Amygdala (tissue), 56 donors: ENCODE results near the gene KIRREL3.
A peak's percentile ranks its signal among the peaks of the same experiment; 100 is the strongest.
"Not testable (repeated sequence)": the region's sequence is repeated elsewhere in the genome, so short reads cannot be mapped to it uniquely, and the experiment has no call there.

Experiments used
- DNase-seq, 56 donors: peaks; one replicate each; lab custom pipeline; 2025; lab: John Stamatoyannopoulos, UW

Gene KIRREL3

DNA sequence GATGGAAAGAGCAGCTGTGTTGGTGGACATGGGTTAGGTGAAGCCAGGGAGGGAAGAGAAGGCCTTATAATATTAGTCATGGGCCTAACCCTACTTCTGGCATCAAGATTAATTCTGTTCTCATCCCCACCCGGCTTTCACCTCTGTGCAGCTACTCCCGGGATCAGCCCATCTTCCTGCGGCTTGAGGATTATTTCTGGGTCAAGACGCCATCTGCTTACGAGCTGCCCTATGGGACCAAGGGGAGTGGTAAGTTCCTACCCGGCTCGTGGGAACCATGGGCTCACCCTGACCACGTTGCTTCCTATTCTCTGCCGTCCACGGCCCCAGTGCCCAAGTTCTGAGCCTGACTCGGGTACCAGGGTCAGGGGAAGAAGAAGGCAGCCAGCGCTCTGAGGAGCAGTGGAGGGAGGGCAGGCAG lies 593.5 kb downstream of the KIRREL3 start:
- DNase-seq: no peak

DNA sequence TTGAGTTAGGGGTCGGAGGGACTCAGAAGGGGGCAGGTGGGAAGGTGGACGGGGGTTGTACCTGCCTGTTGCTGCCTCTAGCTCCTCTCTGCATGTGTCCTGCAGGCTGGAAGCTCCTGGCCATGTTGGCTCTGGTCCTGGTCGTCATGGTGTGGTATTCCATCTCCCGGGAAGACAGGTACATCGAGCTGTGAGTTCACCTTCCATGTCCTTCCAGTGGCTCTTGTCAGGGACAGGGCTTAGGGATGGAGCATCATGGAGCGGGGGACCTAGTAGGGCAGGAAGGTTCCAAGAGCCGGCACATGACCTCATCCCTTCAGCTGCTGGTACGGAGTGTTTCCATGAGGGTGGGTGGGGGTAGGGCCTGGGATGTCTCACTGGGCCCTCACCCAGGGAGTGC lies 594.2 kb downstream of the KIRREL3 start:
- peak in 2 of 56 donors; percentile 12 to 18 for DNase-seq

DNA sequence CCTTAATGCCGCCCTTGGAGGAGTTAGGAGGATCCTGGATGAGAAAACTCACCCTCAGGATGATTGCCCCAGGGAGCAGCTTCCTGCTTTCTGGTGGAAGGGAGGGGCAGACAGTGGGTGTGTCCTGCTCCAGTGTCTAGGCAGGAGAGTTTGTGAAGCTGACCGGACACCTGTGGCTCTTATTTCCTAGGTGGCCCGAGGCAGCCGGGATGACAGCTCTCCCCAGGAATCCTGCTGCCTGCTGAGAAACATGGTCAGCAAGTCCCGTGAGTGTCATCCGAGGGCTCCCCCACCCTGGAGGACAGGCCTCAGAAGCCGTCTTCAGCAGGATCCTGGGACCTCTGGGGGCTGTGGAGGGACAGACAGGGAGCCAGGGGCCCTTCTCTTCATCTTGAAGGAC lies 594.7 kb downstream of the KIRREL3 start:
- no peak for DNase-seq

DNA sequence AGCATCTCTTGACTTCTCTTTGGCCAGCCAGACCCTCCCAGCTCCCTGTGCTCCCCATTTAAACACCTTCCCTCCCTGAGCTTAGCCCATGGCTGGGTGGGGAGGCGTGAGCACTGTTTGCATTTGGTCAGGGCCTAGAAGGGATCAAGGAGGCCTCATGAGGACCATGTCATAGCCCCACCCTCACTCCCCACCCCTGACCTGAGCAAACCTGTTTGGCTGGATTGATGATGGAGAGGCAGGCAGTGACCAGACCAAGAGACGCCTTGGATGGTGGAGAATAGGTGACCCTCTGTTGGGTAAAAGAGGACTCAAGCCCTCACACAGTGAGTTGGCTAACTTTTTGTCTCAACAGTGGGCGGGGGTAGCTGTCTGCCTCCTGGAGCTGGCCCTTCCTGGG lies 595.2 kb downstream of the KIRREL3 start:
- no peak for DNase-seq

DNA sequence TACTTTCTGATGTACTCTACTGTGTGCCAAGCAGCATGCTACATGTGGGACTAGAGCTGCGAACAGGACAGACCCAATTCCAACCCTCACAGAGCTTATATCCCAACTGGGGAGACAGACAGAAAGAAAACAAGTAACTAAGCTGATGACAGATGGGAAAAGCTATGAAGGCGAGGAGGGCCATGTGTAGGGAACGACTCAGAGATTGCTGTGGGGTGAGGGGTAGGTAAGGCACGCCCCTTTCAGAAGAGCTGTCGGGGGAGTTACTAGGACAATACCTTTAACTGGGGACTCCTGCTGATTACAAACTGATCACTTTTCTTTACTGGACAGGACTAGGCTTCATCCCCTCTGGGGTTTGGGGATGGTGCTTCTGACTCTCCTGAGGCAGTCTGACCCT lies 596.2 kb downstream of the KIRREL3 start:
- no peak for DNase-seq

DNA sequence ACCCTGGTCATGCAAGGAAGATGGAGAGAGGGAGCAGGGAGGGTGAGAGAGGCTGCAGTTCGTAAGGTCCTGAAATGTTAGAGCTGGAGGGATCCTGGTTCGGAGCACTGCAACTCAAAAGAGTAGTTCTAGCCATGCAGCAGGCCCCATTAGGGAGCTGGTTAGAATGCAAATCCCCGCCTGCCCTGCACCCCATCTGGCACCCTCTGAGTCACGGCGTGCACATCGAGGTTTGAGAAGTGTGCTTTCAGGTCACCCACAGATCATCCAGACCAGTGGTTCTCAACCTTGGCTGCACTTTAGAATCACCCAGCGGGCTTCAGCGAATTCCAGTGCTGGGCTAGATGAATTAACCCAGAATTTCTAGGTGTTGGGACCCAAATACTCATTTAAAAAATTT lies 596.9 kb downstream of the KIRREL3 start:
- DNase-seq: no peak

DNA sequence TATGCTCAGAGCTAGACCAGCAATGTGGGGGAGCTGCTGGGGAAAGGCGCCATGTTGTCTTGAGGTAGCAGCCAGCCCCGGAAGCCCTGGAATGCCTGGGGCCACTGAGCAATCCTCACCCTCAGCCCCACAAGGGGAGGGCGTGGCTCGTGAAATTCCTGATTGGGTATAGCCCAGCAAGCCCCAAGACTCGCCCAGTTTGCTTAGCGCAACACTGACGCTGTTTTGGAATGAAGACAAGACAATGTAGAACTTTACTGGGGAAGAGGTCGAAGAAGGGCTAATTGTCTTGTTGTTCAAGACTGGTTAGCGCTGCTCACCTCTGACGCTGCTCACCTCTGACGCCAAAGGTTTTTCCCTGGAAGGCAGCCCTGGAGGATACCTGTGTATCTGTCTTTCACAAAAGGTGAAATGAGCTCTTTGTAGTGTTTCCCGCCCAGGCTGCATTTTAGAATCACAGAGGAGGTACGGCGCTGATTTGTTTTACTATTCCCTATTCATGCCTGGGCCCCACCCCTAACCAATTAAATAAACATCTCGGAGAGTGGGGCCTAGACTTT lies 597.5 kb downstream of the KIRREL3 start:
- DNase-seq: no peak

DNA sequence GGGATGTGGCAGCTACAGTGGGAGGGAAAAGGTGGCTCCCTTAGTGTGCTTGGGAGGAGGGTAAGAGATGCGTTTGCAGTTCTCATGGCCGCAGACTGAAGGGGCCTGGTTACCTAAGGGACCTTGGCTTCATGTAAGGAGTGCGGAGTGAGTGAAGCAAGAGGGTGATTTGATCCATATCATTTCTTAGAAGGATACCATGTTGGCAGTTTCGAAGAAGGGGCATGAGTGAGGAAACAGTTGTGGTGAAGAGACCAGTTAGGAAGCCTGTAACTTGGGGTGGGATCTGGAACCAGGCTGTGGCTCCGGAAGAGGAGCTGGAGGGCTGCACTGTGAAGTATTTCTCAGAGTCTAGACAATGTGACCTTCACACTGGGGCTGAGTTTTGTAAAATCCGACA lies 600.1 kb downstream of the KIRREL3 start:
- no peak for DNase-seq

DNA sequence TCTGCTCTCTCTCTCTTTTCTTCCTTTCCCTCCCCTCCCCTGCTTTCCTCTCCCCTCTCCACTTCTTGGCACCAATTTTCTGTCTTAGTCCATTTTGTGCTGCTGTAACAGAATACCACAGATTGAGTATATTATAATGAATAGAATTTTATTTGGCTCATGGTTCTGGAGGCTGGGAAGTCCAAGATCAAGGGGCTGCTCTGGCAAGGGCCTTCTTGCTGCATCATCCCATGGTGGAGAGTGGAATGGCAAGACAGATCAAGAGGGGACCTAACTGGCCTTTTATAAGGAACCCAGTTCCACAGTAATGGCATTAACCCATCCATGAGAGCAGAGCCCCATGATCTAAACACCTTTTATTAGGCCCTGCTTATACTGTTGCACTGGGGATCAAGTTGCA lies 600.6 kb downstream of the KIRREL3 start:
- DNase-seq: no peak

DNA sequence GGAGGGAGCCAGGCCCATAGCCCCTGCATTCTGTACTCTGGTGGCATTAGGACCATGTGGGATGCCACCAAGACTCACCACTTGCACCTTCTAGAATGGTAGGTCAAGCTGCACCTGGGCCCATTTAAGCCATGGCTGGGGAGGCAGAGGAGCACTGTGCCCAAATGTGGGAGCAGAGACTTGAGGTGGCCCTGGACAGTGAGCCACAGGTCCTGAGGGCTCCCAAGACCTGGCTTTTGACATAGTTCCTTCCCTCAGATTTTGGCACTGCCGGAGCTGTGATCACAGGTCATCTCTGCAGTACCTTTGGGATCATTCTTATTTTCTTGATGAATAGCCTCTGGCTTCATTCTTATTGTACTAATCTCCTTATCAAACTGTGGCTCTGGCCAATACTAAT lies 601.8 kb downstream of the KIRREL3 start:
- no peak for DNase-seq

DNA sequence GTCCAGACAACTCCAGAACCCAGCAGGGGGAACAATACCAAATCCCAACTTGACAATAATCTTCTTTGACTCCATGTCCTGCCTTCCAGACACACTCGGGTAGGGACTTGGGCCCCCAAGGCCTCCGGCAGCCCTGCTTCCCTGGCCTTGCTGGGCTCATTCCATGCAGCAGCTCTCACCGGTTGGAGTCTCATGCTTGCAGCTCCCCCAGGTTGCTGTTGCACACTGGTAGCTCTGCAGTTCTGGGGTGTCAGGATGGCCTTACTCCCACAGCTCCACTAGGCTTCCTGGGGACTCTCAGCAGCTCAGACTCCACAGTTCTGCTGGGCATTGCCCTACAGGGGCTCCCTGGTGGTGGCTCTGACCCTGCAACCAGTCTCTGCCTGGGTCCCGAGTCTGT lies 602.3 kb downstream of the KIRREL3 start:
- no peak for DNase-seq

DNA sequence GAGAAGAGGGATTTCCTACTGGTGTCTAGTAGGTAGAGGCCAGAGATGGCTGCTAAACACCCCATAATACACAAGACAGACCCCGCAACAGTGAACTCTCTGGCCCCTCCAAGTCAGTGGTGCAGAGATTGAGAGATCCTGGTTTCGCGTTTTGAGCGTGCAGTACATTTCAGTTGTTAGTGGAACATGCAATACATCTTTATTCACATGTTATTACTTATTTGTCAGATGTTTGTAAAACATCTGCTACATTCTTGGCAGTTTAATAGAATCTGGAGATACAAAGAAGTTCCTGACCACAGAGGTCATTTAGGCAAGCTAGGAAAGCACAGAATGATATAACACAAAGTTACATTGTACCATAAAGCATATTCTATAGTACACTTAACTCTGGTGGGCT lies 603.6 kb downstream of the KIRREL3 start:
- no peak for DNase-seq

DNA sequence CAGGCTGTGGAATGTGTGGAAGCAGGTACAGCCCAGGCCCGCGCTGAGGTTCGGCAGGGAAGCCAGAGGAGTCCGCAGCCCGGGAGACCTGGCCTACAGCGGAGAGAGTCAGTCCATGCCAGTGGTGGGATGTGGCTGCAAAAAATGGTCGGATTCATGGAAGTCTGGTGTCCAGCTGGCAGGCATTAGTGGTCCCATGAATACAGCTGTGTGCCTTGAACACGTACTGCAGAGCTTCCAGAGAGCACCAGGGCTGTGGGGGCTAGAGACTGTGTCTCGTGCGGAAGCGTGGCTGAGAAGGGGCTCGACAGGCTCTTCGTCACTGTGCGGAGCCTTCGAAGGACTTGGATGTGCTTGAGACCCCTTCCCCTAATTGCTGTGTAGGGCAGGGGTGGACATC lies 604.3 kb downstream of the KIRREL3 start:
- DNase-seq: not testable (repeated sequence)

DNA sequence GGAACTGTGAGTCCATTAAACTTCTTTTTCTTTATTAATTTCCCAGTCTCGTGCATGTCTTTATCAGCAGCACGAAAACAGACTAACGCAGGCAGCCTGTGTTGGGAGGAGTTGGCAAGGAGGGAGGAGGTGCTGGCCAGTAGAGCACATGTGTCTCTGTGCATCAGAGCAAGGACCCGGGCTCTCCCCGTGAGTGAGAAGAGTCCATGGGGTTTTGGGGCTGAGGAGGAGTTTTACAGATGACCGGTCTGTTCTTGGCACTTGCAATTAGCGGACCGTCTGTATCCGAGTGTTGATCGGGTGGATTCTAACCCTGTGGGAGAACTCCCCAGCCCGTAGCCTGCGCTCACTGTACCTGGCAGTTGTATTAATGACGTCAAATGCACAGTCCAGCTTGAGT lies 604.8 kb downstream of the KIRREL3 start:
- not testable (repeated sequence) for DNase-seq

DNA sequence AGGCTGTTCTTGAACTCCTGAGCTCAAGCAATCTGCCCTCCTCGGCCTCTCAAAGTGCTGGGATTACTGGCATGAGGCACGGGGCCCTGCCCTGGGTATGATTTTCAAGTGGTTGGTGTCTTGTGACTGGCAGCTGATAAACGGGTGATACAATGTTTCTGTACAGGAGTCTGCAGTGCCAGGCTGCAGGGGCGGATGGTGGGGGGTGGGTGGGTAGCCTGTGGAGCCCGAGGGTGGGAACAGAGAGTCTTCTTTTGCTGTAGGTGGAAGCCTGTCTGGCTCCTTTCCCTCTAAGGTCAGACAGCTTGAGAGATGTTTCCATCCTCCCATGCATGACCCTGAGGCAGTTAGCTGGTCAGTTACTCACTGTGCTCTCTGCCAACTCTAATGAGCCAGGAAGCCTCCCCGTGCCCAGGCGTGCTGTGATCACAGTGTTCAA lies 605.9 kb downstream of the KIRREL3 start:
- DNase-seq: peak in 19 of 56 donors; percentile 8 to 62 (median 30)

DNA sequence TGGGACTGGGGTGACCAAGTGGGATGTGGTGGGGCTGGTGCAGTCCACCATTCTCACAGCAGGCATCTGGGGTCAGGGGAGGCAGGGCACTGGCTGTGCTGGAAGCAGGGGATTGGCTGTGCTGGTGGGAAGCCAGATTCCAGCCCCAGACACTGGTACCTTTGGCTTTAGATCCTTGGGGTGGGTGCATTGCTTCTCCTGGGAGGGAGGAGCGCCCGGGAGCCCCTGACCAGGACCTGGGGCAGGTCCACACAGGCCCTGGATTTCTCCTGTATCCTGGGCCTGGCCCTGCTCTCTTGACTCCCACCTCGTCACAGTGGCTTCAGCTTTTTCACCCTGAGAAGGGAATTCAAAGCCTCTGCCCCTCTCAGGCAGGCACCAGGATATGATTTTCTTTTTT lies 606.5 kb downstream of the KIRREL3 start:
- DNase-seq: no peak

DNA sequence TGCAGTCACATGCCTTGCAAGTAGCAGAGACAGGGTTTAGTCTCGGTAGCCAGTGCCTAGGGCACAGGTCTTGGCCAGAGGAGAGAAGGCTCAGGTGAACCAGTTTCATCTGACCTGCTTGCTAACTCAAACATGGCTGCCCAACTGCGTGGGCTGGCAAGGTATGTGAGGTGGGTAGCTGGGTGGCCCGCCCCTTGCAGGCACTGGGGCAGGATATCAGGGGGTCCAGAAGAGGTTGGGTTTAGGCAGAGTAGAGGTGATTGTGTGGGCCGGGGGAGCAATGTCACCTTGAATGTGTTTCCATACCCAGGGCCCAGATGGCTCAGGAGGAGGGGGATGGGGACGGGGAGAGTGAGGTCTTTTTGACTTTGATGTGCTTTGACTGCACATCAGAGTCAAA lies 607.4 kb downstream of the KIRREL3 start:
- DNase-seq: no peak

DNA sequence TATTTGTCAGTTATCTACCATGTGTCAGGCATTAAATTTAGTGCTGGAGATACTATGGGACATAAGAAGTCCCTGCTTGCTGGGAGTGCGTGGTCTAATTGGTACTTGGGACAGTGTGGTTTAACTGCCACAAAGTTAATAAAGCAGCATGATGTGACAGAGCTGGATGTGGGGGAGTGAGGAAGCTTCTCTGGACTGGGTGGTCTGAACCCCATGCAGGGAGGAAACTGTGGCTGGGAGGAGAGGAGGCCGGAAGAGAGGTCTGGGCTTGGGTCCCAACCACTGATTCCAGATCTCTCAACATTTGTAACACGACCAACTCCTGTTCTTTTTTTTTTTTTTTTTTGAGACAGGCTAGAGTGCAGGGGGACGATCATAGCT lies 607.9 kb downstream of the KIRREL3 start:
- no peak for DNase-seq

DNA sequence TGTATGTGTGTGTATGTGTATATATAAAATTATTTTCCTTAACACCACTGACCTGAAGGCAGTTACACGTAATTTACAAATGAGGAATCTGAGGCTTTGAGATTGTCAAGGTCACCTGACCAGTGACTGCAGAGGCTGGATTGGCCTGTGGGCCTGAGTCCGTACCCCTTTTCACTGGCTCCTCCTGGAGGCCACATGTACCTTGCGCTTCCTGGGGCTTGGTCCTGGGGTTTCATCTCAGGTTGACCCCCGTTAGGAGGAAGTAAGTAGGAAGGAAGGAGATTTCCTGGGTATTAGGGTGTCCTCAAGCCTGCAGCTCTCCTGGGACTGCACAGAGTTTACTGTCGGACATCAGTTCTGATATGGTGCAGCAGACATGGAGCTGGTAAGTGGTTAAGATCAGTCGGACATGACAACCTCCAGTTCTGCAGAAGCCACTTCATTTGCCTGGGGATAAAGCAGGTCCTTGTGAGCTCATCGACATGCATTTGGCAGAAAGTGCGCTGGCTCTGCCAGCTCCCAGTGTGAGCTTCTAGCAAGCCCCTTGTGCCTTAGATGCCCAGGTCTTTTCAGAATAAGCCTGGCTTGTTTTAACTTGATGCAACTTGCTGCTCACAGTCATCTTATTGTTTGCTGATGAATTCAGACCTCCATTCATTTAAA lies 608.5 kb downstream of the KIRREL3 start:
- DNase-seq: peak in 34 of 56 donors; percentile 15 to 71 (median 32)

DNA sequence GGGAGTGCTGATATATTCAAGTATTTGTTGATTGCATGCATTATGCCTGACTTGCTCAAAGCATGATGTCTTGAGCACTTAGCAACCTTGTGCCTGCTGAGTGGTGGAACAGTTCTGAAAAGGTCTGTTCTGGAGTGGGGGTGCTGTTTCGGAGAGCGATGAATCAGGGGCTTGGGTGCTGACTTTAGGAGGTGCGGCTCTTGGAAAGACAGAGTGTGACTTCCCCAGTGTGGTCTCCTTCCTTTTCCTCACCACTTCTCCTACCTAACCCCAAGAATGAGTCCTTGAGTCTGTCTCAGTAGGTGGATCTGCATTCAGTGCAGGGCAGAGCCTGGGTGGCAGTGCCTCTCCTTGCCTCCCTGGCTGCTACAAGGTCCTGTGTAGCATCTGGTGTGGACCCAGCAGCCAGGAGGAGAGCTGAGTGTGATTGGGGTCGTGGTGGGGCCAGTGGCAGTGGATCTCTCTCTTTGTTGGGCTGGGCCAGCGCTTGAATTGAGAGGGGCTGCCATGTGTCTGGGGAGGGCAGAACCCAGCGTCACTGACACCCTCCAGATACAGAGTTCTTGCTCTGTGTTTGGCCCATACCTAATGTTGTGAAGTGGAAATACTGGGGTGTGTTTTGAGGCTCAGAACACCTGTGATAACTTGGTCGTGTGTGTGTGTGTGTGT lies 609.1 kb downstream of the KIRREL3 start:
- no peak for DNase-seq

DNA sequence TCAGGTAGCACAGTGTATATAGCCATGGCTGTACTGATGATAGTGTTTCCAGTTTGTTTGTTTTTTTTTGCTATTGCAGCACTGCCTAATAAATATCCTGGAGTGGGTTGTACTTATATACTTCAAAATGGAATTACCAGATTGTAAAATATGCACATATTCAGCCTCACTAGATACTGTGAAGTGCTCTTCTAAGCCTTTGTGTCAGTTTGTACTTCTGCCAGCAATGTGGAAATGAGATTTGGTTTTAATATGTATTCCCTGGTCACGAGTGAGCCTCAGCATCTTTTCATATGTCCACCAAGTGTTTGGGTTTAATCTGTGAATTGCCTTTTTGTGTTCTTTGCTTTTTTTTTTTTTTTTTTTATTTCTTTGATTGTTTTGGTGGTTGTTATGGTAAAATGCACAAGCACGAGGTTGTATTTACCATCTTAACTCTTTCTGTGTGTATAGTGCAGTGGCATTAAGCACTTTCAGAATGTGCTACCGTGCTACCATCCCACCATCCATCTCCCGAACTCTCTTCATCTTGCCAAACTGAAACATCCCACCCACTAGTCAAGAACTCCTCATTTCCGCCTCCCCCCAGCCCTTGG lies 610.2 kb downstream of the KIRREL3 start:
- DNase-seq: no peak

DNA sequence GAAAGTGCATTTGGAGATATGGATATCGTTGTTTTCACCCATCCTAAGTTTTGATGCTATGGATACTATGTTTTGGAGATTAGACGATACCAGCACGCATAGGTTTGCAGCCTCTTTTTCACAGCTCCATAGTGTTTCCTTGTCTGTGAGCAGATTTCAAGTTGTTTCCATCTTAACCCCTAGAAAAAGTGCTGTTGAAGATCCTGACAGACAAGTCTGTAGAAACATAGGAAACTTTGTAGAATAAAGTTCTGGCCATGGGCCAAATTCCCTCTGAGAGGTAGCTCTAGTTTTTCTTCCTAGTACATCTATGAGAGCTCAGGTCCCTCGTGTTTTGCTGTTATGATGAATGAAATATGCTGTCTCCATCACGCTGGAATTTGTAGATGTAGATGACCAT lies 612.7 kb downstream of the KIRREL3 start:
- no peak for DNase-seq
